ENCODE data around the gene RAMAC. TPM values are rescaled to one million over a fixed set of nuclear protein-coding genes. Genes with fewer than 3 reads are reported as not detected.
"Not testable (repeated sequence)": the region's sequence is repeated elsewhere in the genome, so short reads cannot be mapped to it uniquely, and the experiment has no call there.

RAMAC gene
- total RNA-seq, 1 donor from 2014 or later: 12.3 TPM

GRCh38 chr15:83016906-83017305, 30.9 kb downstream of the RAMAC start:
- Histone ChIP-seq H3K9me3 (no peaks in the 10 kb centered on the region), H3K36me3 (peaks cover 0 to 37% of the 10 kb centered on the region in 2 donors), H3K4me3 (no peak overlapping the region), H3K27me3 (no peaks in the 10 kb centered on the region), H3K27ac (no peak overlapping the region), H3K4me1 (peaks cover 8% of the 10 kb centered on the region)
- DNase-seq (ENCODE audit: extremely low spot score in 2 of 2): no peak
- intact Hi-C loops (cut with DNase I): no loop called here
- no peak for TF ChIP-seq POLR2A (IDR thresholded peaks at IDR 0.05)
- TF ChIP-seq POLR2AphosphoS5 (IDR thresholded peaks at IDR 0.05; ENCODE audit: insufficient read depth in 1 of 2, low read depth in 1 of 2): no peak
- TF ChIP-seq CTCF (IDR thresholded peaks at IDR 0.05): no peak

- no peak for DNase-seq (ENCODE audit: extremely low spot score in 2 of 2)
- TF ChIP-seq POLR2AphosphoS5 (IDR thresholded peaks at IDR 0.05; ENCODE audit: insufficient read depth in 1 of 2, low read depth in 1 of 2) (no peak), POLR2A (IDR thresholded peaks at IDR 0.05) (no peak), CTCF (IDR thresholded peaks at IDR 0.05) (no peak)
- Histone ChIP-seq H3K4me3 (no peak overlapping the region), H3K9me3 (no peaks in the 10 kb centered on the region), H3K27ac (no peak overlapping the region), H3K27me3 (no peaks in the 10 kb centered on the region), H3K4me1 (no peaks in the 10 kb centered on the region), H3K36me3 (peaks cover 0 to 37% of the 10 kb centered on the region in 2 donors)
- intact Hi-C loops (cut with DNase I): no loop called here
Measured at GRCh38 chr15:83018436-83018835, 32.4 kb downstream of the RAMAC start.

- Histone ChIP-seq H3K27me3 (no peaks in the 10 kb centered on the region), H3K4me3 (no peak overlapping the region), H3K27ac (no peak overlapping the region), H3K9me3 (no peaks in the 10 kb centered on the region), H3K4me1 (no peaks in the 10 kb centered on the region), H3K36me3 (peaks cover 0 to 14% of the 10 kb centered on the region in 2 donors)
- no peak for TF ChIP-seq POLR2AphosphoS5 (IDR thresholded peaks at IDR 0.05; ENCODE audit: insufficient read depth in 1 of 2, low read depth in 1 of 2)
- intact Hi-C loops (cut with DNase I): no loop called here
- DNase-seq (ENCODE audit: extremely low spot score in 2 of 2): no peak
Measured at GRCh38 chr15:83030021-83030420, 44.0 kb downstream of the RAMAC start.

GRCh38 chr15:83031234-83031633, 45.2 kb downstream of the RAMAC start:
- H3K27ac ChIP-seq; intact Hi-C loops (cut with DNase I); H3K9me3 ChIP-seq; H3K36me3 ChIP-seq; H3K4me1 ChIP-seq; H3K27me3 ChIP-seq; DNase-seq (ENCODE audit: extremely low spot score in 2 of 2); H3K4me3 ChIP-seq: not testable (repeated sequence)

- TF ChIP-seq CTCF (IDR thresholded peaks at IDR 0.05) (no peak), POLR2A (IDR thresholded peaks at IDR 0.05) (no peak), POLR2AphosphoS5 (IDR thresholded peaks at IDR 0.05; ENCODE audit: insufficient read depth in 1 of 2, low read depth in 1 of 2) (no peak)
- Histone ChIP-seq H3K27me3 (no peaks in the 10 kb centered on the region), H3K27ac (no peak overlapping the region), H3K9me3 (no peaks in the 10 kb centered on the region), H3K36me3 (peaks cover 0 to 17% of the 10 kb centered on the region in 2 donors), H3K4me1 (no peaks in the 10 kb centered on the region), H3K4me3 (no peak overlapping the region)
- intact Hi-C loops (cut with DNase I): no loop called here
- no peak for DNase-seq (ENCODE audit: extremely low spot score in 2 of 2)
Measured at GRCh38 chr15:83036253-83036652, 50.2 kb downstream of the RAMAC start.

- H3K36me3 ChIP-seq: peaks cover 0 to 17% of the 10 kb centered on the region in 2 donors
- no peak overlapping the region for H3K27ac ChIP-seq
- H3K4me1 ChIP-seq: no peaks in the 10 kb centered on the region
- H3K4me3 ChIP-seq: no peak overlapping the region
- intact Hi-C loops (cut with DNase I): no loop called here
- H3K9me3 ChIP-seq: no peaks in the 10 kb centered on the region
- DNase-seq (ENCODE audit: extremely low spot score in 2 of 2): no peak
- TF ChIP-seq POLR2A (IDR thresholded peaks at IDR 0.05) (no peak), CTCF (IDR thresholded peaks at IDR 0.05) (no peak), POLR2AphosphoS5 (IDR thresholded peaks at IDR 0.05; ENCODE audit: insufficient read depth in 1 of 2, low read depth in 1 of 2) (no peak)
- no peaks in the 10 kb centered on the region for H3K27me3 ChIP-seq
Measured at GRCh38 chr15:83039206-83039605, 53.2 kb downstream of the RAMAC start.

Other genes starting within 250 kb of the RAMAC start
- not detected for gene FSD2, start 180.1 kb upstream of the RAMAC start, total RNA-seq
- gene WHAMM, start 176.6 kb upstream of the RAMAC start, total RNA-seq: 9.3 TPM
- 18.2 TPM for gene HOMER2, start 33.5 kb upstream of the RAMAC start, total RNA-seq
- gene C15orf40, start 25.4 kb downstream of the RAMAC start, total RNA-seq: 6.9 TPM
- 51.3 TPM for gene BTBD1, start 81.0 kb downstream of the RAMAC start, total RNA-seq
- 3.9 TPM for gene TM6SF1, start 121.4 kb downstream of the RAMAC start, total RNA-seq
- 27.7 TPM for gene HDGFL3, start 221.6 kb downstream of the RAMAC start, total RNA-seq

Measured in vagina (tissue), 2 donors.